NCI-H69 (cell line): Measurements from ENCODE around the gene WWP2.
"Not testable (repeated sequence)": the region's sequence is repeated elsewhere in the genome, so short reads cannot be mapped to it uniquely, and the experiment has no call there.

Experiments
- DNase-seq: peaks from one replicate; lab custom pipeline; 2025; lab: John Stamatoyannopoulos, UW

The WWP2 gene

DNA sequence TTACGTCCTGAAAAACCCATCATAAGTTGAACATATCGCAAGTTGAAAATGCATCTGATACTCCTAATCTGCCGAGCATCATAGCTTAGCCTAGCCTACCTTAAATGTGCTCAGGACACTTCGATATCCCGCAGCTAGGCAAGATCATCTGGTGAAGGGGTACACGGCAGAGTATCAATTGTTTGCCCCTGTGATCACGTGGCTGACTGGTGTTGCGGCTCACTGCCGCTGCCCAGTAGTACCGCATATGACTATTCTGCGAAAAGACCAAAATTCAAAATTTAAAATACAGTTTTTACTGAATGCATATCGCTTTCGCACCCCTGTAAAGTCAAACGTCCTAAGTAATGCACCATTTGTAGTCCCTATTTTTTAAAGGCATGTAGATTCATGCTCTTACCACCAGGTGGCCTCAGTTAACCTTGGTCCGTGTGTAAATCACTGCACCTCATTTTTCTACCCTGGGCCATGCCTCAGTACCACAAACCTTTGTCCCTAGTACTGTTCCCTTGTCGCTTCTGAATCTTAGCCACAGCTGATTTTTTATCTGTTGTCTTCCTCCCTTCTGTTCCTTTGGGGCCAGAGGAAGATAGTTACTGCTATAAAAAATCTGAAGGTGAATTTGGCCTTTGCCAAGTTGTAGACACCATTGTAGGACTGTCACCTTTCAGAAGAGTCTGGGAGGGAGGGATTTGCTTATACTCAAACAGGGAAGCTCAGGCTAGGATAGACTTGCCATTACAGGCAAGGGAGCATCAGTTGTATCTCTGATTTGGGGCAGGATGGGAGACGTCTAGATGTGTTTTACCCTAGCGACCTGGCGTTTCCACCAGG, 34.4 kb downstream of the WWP2 start:
- peak; percentile 68 for DNase-seq

DNA sequence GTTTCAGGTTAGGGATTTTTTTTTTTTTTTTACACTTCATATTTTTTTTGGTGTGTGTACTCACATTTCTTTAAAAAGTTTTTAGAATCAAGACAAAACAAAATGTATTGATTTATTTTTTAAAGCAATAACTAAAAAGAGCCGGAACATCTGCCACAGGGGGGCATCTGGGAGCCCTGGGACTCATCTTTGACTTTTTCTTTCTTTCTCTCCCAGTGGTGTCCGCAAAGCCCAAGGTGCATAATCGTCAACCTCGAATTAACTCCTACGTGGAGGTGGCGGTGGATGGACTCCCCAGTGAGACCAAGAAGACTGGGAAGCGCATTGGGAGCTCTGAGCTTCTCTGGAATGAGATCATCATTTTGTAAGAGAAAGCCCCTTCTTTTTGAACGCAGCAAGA, 36.3 kb downstream of the WWP2 start:
- no peak for DNase-seq

DNA sequence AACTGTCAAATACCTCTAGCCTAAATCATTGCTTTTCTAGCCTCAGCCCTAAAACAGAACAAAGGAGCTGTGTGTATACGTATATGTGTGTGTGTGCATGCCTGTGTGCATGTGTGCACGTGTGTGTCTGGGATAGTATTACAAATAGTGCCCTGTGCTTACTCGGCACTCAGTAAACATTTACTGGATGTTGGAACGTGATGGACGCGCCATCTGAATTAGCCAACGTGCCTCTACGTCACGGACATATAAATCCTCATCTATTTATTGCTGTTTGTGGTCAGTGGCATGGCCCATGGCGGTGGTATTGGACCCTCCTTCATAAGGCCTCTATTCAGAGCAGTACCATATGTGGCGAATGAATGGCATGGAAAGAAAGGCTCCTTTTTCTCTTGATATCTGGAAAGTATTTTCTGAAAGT, 37.5 kb downstream of the WWP2 start:
- no peak for DNase-seq

DNA sequence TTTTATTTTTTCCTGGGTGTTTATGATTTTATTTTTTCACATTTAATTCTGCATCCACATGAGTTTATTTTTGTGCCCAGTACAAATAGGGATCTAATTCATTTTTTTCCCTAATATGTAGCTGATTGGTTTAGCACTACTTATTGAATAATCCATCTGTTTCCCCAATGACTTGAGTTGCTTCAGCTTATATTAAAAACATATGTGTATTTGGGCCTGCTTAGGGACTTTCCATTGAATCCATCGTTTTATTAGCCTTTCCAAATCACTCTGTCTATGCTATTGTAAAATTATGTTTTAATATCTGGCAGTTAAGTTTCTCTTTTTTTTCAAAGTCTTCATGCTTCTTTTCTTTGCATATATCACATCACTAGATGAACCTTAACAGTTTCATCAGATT, 42.2 kb downstream of the WWP2 start:
- no peak for DNase-seq

DNA sequence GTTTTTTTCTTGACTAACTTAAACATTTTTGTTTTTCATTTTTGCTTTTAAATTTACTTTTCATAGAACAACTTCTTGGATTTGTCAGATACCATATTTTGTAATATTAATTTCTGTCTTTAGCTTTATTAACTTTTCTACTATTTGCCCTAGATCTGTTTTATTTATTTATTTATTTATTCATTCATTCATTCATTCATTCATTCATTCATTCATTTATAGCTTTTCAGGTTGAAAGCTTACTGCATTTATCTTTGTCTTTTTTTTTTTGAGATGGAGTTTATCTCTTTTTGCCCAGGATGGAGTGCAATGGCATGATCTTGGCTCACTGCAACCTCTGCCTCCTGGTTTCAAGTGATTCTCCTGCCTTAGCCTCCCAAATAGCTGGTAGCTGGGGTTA, 44.6 kb downstream of the WWP2 start:
- not testable (repeated sequence) for DNase-seq

DNA sequence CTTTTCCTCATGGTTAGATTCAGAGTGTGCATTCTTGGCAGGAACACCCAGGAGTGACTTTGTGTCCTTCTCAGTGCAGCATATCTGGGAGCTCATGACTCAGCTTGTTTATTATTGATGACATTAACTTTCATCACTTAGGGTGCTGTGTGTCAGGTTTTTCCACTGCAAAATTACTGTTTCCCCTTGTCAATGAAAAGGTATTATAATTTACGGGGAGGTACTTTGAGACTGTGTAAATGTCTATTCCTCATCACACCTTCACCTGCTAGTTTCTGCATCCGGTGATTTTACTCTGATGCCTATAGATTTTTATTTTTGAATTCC, 50.5 kb downstream of the WWP2 start:
- no peak for DNase-seq

DNA sequence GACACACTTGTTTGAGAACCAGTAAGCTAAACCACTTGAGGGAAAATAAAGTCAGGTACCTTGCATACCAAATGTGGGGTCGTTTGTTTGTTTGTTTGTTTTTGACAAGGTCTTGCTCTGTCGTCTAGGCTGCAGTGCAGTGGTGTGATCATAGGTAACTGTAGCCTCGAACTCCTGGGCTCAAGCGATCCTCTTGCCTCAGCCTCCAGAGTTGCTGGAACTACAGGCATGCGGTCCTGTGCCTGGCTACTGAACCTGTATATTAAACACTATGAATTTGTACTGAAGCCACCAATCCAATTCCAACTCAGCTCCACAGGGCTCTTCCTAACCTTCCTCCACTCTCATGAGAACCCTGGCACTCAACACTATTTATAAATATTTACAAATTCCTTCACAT, 51.9 kb downstream of the WWP2 start:
- no peak for DNase-seq

DNA sequence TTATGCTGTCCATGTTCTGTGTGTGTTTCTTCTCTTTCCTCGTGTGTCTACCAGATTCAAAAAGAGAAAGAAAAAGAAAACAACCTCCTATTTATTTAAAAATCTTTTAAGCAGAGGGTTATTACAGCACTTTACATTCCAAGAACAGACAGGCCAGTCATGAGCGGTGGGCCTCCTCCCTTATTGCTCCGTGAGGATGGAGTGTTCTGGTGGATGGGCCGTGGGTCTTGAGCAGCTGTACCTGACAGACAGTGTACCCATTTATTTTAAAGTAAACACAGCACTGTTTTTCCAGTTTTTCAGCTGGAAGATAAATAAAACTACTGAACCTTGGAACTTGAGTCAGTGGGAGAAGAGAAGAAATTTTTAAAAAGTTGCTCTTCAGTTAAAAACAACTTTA, 52.4 kb downstream of the WWP2 start:
- no peak for DNase-seq

DNA sequence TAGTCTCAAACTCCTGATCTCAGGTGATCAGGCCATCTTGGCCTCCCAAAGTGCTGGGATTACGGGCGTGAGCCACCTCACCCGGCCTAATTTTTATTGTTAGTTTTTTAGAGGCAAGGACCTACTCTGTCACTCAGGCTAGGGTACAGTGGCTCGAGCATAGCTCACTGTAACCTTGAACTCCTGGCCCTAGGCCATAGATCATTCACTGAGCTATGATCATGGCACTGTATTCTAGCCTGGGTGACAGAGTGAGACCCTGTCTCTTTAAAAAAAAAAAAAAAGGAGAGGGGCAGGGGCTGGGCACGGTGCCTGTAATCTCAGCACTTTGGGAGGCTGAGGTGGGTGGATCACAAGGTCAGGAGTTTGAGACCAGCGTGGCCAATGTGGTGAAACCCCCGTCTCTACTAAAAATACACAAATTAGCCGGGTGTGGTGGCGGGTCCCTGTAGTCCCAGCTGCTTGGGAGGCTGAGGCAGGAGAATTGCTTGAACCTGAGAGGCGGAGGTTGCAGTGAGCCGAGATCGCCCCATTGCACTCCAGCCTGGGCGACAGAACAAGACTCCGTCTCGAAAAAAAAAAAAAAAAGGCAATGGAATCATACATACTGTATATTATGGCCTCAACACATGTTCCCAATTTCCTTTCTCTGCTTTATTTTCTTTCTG, 53.2 kb downstream of the WWP2 start:
- not testable (repeated sequence) for DNase-seq

DNA sequence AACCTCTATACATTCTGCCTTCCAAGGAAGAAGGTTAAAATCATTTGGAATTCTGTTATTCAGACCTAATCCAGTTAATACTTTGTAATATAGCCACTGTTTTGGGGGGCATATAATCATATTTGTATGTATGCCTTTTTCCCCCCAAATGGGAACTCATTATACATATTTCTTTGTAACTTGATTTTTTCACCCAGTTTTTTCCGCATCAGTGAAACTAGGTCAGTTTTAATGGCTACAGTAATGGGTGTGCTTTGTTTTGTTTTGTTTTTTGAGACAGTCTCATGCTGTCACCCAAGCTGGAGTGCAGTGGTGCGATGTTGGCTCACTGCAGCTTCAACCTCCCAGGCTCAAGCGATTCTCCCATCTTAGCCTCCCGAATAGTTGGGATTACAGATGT, 54.9 kb downstream of the WWP2 start:
- peak; percentile 32 for DNase-seq

DNA sequence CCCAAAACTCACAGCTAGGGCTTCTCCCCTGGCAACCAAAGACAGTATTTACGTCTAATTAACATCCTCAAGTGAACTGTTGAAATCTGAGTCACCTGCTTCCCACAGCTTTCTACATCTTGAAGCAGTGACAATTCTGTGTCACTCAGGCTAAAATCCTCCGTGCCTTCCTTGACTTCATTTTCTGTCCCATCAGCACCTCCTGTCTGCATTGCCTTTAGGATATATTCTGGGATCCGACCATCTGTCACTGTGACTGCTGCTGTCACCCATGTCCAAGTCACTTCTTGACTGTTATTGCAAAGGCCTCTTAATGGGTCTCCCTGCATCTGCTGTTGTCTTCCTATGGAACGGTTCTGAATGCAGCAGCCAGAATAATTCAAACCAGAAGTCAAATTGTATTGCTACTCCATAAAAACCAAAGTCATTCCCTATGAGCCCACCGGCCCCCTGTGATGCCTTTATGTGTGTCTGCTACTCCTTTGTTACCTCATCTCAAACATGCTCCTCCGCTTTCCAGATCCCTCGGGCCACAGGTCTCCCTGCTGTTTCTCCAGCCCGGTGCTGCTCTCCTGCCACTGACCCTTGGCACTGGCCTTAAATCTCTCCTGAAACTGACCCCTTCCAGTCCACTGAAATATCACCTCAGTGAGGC, 56.9 kb downstream of the WWP2 start:
- peak; percentile 54 for DNase-seq

DNA sequence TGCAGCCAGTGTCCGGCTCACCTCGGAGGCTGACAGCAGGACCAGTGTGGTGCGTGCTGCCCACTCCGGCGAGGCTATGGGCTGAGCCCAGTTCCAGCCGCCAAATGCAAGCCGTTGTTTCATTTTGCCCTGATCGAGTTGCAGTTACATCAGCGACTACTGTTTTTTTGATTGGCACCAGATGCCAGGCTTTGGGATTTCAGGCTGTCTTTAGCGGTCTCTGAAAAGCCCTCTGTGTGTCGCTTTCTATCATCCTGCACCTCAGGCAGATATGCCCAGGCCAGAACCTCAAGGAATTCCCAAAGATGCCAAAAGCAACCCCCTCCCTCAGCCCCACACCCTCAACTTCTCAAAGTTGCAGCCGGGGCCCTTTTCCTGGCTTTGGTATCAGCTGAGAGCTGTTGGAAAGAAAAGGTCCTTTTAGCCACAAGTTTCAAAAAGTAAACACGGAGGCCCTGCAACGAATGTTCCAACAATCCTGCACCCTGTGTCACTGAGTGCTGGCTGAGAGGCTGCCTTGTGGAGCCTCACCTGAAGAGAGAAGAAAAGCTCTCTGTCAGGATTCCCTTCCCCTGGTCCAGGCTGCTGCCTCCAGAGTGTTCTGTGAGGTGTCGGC, 58.9 kb downstream of the WWP2 start:
- DNase-seq, result no peak

DNA sequence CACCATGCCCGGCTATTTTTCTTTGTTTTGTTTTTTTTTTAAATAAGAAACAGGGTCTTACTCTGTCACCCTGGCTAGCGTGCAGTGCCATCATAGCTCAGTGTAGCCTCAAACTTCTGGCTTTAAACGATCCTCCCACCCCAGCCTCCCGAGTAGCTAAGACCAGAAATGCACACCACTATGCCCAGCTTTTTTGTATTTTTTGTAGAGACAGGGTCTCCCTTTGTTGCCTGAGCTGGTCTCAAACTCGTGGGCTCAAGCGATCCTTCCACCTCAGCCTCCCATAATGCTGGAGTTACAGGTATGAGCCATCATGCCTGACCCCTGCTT, 59.7 kb downstream of the WWP2 start:
- DNase-seq, result no peak

DNA sequence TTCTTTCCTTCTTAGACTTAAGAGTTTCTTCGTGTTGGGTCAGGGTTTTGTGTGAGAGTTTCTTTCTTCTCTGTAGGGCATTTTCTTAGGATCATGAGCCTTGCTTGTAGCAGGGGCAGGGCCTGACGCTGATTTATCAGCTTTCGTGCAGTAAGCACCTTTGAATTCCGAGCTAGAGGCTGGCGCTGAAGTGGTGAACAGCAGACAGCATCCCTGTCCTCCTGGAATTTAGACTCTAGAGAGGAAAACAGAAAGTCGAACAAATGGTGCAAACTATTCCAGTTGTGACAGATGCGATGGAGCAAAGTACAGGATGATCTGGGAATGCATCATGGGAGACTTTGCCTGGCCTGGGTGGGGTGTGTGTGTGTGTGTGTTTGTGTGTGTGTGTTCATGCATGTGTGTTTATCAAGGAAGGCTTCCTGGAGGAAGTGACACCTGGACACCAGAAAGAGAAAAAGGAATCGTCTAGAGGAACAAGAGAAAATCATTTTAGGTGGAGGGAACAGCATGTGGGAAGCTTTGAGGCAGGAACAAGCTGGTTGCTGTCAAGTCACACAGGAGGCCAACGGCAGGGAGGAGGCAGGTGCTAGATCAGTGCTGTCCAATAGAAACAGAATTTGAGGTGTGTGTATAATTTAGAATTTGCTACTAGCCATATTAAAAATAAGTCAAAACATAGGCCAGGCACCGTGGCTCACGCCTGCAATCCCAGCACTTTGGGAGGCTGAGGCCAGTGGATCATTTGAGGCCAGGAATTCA, 60.2 kb downstream of the WWP2 start:
- DNase-seq, result no peak

DNA sequence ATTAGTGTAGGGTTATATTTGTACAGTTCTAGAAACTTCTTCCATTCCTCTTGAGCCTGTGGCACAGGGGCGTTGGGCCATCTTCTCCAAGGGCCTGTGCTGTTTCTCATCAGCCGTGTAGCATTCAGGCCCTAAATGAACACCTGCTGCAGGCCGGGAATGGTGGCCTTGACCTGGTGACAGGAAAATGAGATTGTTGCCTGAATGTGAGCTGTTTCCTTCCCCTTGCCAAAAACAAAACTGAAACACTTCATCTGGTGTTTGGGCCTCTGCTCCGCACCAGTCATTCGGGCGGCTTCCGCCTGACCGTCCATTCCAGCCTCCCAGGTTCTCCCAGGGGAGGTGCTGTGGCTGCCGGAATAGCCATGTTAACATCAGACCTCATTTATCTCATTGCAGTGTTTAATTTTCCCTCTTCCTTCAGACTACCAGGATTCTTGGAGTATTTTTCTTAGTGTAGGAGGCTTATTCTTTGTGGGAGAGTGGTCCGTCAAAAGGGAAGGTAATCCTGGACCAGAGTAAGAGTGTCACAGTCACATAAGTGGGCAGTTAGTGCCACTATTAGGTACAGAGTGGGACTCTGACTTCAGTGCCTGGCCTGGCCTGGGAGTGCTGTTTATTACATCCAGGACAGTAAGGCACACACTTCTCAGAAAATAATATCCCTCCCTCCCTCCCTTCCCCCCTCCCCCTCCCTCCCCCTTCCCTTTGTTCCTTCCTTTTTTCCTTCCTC, 61.9 kb downstream of the WWP2 start:
- no peak for DNase-seq

DNA sequence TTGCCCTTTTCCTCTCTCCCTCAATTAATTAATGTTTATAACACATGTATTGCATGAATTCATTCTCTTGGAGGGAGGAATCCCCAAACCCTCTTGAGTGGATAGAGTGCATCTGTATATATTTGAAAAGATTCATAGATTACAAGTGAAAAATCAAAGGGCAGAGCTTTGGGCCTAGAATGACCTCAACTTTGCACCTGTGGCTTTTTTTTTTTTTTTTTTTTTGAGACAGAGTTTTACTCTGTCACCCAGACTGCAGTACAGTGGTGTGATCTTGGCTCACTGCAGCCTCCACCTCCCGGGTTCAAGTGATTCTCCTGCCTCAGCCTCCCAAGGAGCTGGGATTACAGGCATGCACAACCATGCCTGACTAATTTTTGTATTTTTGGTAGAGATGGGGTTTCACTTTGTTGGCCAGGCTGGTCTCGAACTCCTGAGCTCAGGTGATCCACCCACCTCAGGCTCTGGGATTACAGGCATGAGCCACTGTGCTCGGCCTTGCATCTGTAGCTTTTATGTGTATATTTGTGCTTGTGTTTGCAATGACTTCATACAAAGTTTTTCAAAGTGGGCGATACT, 62.5 kb downstream of the WWP2 start:
- DNase-seq, result not testable (repeated sequence)

DNA sequence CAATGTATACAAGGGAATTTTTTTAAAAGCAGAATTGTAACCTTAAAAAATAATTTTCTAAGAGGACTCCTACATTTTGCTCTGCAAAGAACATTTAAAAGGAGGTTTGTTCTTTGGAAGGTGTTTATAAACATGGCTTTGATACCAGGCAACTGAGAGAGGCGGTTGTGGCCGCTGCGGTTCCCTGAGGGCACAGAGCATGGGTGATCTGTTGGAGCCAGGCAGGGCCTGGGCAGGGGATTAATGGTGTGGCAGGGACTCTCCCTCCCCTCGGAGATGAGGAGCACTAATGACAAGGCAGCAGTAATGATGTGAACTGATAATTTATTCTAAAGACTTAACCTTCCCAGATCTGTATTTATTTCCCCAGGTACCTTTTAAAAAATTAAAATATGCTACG, 65.4 kb downstream of the WWP2 start:
- no peak for DNase-seq

DNA sequence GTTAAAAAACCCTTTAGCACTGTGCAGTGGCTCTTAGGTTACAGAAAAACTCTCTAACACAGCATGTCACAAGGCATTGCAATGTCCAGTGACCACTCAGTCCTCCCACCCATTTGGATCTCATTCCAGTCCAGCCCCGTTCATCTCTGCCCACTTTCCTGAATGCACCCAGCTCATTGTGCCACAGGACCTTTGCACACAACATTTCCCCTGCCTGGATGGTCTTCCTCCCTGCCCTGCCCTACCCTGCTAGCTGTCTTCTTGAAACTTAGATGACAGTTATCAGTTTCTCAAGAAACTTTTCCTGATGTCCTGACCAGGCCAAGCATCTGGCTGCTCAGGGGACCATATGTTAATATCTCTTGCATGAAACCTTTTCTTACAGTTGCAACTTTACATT, 67.2 kb downstream of the WWP2 start:
- no peak for DNase-seq

DNA sequence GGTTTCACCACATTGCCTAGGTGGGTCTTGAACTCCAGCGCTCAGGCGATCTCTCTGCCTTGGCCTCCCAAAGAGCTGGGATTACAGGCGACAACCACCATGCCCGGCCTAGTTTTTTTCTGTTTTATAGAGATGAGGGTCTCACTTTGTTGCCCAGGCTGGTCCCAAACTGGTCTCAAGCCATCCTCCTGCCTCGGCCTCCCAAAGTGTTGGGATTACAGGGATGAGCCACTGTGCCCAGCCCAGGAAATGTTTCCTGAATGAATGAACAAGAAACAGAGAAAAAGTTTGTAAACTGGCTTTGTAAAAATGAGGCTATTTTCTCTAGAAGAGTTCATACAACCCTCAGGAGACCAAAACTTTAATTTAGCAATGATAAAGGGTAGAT, 68.0 kb downstream of the WWP2 start:
- DNase-seq, result no peak

DNA sequence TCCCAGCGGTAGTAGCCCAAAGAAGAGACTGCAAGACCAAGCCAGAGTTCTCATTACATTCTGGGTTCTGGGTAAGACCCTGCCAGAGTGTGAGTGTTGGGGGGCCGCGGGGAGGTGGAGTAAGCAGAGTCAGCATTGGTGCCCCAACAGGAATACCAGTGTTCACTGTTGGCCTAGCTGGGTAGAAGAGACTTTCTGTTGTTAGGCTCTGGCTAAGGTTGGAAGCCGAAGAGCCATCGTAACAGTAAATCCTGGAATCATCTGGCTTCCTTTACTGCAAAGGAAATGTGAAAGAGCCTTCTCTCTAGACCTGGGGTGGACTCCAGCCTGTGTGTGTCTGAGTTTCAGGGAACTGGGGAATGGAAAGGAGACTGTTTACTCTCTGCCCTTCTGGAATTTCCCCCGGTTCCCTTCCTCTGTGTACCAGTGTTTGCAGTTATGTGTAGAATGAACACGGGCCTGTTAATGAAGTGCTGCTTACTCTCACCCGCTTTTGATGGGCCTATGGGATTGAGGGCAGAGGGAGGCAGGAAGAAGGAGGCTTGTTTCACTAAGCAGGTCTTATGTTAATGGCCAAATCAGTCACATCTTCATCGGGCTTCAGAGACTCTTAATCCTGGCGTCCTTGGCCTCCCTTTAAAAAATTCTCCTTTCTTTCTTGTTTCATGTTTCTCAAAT, 68.5 kb downstream of the WWP2 start:
- no peak for DNase-seq
